ENCODE data around the gene CHRNA3.

Gene CHRNA3

GRCh38 chr15:78661001-78661400 is 40.2 kb upstream of the CHRNA3 start:
- TF ChIP-seq ZBTB7A (IDR thresholded peaks at IDR 0.05; ENCODE audit: low read depth) (no peak), CREB1 (IDR thresholded peaks at IDR 0.05; ENCODE audit: low read depth) (no peak), NFIC (IDR thresholded peaks at IDR 0.05) (no peak), USF1 (IDR thresholded peaks at IDR 0.05) (no peak), YY1 (IDR thresholded peaks at IDR 0.05; ENCODE audit: low read depth) (no peak)

DNA sequence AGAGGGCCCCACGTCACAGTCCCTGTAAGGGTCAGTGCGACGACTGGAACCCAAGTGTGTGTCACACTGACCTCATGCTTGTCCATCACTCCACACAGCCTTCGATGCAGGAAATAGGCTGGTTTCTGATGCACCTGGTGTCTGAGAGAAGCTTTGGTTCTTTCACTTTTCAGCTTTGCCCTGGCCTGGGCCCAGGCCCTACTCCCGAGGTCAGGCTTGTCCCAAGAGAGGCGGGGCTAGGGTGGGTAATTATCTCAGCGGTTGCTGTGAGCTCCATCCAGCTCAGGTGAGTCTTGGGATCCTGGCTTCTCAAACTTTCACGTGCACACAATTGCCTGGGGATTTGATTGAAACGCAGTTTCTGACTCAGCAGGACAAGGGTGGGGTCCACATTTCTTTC is 39.8 kb upstream of the CHRNA3 start:
- no peak for TF ChIP-seq TEAD4 (IDR thresholded peaks at IDR 0.05)
- TF ChIP-seq FOXM1 (IDR thresholded peaks at IDR 0.05; ENCODE audit: borderline replicate concordance, low read depth), result no peak
- TF ChIP-seq USF1 (IDR thresholded peaks at IDR 0.05), result no peak
- TF ChIP-seq TCF12 (IDR thresholded peaks at IDR 0.05; ENCODE audit: low read depth), result no peak
- no peak for TF ChIP-seq EP300 (IDR thresholded peaks at IDR 0.05; ENCODE audit: borderline replicate concordance)
- TF ChIP-seq CREB1 (IDR thresholded peaks at IDR 0.05; ENCODE audit: low read depth), result no peak
- no peak for TF ChIP-seq MAX (IDR thresholded peaks at IDR 0.05)

DNA sequence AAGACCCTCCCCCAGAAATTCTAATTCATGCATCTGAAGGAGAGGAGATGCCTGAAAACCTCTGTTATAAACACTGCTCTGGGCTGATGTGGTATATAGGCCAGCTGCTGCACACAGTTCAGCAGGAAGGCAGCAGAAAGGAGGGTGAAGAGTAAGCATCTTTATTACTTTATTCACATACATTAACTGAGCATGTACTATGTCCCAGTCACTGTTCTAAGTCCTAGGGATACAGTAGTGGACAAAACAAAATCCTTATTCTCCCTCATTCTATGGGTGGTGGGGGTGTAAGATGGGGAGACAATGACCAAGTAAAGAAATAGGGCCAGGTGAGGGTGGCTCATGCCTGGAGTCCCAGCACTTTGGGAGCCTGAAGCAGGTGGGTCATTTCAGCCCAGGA is 38.0 kb upstream of the CHRNA3 start:
- TF ChIP-seq YY1 (IDR thresholded peaks at IDR 0.05; ENCODE audit: low read depth) (no peak), RAD21 (IDR thresholded peaks at IDR 0.05; ENCODE audit: low read depth) (no peak), TEAD4 (IDR thresholded peaks at IDR 0.05) (no peak), TCF12 (IDR thresholded peaks at IDR 0.05; ENCODE audit: low read depth) (no peak), NFIC (IDR thresholded peaks at IDR 0.05) (no peak), FOXM1 (IDR thresholded peaks at IDR 0.05; ENCODE audit: borderline replicate concordance, low read depth) (no peak), CREB1 (IDR thresholded peaks at IDR 0.05; ENCODE audit: low read depth) (no peak), MAX (IDR thresholded peaks at IDR 0.05) (no peak), EGR1 (IDR thresholded peaks at IDR 0.05) (no peak), EP300 (IDR thresholded peaks at IDR 0.05; ENCODE audit: borderline replicate concordance) (no peak), USF1 (IDR thresholded peaks at IDR 0.05) (no peak), TAF1 (IDR thresholded peaks at IDR 0.05; ENCODE audit: low read depth) (no peak), CEBPB (IDR thresholded peaks at IDR 0.05) (no peak), ZBTB7A (IDR thresholded peaks at IDR 0.05; ENCODE audit: low read depth) (no peak)
- TF ChIP-seq, protein P1, sequence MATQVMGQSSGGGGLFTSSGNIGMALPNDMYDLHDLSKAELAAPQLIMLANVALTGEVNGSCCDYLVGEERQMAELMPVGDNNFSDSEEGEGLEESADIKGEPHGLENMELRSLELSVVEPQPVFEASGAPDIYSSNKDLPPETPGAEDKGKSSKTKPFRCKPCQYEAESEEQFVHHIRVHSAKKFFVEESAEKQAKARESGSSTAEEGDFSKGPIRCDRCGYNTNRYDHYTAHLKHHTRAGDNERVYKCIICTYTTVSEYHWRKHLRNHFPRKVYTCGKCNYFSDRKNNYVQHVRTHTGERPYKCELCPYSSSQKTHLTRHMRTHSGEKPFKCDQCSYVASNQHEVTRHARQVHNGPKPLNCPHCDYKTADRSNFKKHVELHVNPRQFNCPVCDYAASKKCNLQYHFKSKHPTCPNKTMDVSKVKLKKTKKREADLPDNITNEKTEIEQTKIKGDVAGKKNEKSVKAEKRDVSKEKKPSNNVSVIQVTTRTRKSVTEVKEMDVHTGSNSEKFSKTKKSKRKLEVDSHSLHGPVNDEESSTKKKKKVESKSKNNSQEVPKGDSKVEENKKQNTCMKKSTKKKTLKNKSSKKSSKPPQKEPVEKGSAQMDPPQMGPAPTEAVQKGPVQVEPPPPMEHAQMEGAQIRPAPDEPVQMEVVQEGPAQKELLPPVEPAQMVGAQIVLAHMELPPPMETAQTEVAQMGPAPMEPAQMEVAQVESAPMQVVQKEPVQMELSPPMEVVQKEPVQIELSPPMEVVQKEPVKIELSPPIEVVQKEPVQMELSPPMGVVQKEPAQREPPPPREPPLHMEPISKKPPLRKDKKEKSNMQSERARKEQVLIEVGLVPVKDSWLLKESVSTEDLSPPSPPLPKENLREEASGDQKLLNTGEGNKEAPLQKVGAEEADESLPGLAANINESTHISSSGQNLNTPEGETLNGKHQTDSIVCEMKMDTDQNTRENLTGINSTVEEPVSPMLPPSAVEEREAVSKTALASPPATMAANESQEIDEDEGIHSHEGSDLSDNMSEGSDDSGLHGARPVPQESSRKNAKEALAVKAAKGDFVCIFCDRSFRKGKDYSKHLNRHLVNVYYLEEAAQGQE (IDR thresholded peaks at IDR 0.05; ENCODE audit: low read depth), result no peak

GRCh38 chr15:78654272-78654671 is 33.5 kb upstream of the CHRNA3 start:
- TF ChIP-seq TCF12 (IDR thresholded peaks at IDR 0.05; ENCODE audit: low read depth), result no peak
- no peak for TF ChIP-seq TEAD4 (IDR thresholded peaks at IDR 0.05)
- TF ChIP-seq EP300 (IDR thresholded peaks at IDR 0.05; ENCODE audit: borderline replicate concordance), result no peak
- TF ChIP-seq MAX (IDR thresholded peaks at IDR 0.05), result no peak
- no peak for TF ChIP-seq RAD21 (IDR thresholded peaks at IDR 0.05; ENCODE audit: low read depth)
- no peak for TF ChIP-seq USF1 (IDR thresholded peaks at IDR 0.05)
- no peak for TF ChIP-seq YY1 (IDR thresholded peaks at IDR 0.05; ENCODE audit: low read depth)
- no peak for TF ChIP-seq ZBTB7A (IDR thresholded peaks at IDR 0.05; ENCODE audit: low read depth)

DNA sequence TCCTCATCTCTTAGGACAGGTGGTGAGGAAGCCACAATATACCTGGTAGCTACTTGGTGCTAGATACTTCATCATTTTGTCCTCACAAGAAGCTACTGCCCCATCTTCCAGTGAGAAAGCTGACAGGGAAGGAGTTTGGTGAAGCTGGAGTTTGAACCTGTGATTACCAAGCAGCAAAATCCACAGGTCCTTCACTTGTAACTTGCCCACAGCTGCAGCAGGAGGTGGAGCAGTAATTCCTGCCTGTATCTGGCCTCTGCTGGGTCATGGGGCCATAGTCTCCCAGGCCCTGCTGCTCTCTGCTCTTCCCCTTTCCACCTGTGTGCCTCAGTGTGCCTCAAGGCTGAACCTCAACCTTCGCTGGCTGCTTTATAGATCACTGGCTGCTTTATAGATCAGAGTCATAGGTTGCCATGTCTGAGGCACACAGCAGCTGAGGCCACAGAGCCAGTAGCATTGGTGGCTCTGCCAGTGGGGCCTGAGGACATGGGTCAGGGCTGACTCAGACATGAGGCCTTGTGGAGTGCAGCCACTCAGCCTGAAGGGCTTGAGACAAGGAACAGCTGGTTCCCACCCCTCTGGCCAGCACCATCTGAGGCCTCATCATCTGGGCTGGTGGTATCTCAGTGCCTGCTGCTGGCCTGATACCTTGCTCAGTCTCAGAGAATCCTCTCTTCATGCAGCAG is 31.3 kb upstream of the CHRNA3 start:
- TF ChIP-seq TCF12 (IDR thresholded peaks at IDR 0.05; ENCODE audit: low read depth) (no peak), EP300 (IDR thresholded peaks at IDR 0.05; ENCODE audit: borderline replicate concordance) (no peak)

- TF ChIP-seq EGR1 (IDR thresholded peaks at IDR 0.05) (no peak), MAX (IDR thresholded peaks at IDR 0.05) (no peak), ZBTB7A (IDR thresholded peaks at IDR 0.05; ENCODE audit: low read depth) (no peak), CREB1 (IDR thresholded peaks at IDR 0.05; ENCODE audit: low read depth) (no peak), NFIC (IDR thresholded peaks at IDR 0.05) (no peak)
- TF ChIP-seq, protein P1 (IDR thresholded peaks at IDR 0.05; ENCODE audit: low read depth), result no peak
These were observed 30.2 kb upstream of the CHRNA3 start for GRCh38 chr15:78651007-78651406.
